ENCODE results near the gene SLC22A31. TPM values are rescaled to one million over a fixed set of nuclear protein-coding genes. Genes with fewer than 3 reads are reported as not detected.

Gene SLC22A31
- total and polyA plus RNA-seq, 2 experiments from 2014 or later = 2.1 to 13.8 TPM

DNA sequence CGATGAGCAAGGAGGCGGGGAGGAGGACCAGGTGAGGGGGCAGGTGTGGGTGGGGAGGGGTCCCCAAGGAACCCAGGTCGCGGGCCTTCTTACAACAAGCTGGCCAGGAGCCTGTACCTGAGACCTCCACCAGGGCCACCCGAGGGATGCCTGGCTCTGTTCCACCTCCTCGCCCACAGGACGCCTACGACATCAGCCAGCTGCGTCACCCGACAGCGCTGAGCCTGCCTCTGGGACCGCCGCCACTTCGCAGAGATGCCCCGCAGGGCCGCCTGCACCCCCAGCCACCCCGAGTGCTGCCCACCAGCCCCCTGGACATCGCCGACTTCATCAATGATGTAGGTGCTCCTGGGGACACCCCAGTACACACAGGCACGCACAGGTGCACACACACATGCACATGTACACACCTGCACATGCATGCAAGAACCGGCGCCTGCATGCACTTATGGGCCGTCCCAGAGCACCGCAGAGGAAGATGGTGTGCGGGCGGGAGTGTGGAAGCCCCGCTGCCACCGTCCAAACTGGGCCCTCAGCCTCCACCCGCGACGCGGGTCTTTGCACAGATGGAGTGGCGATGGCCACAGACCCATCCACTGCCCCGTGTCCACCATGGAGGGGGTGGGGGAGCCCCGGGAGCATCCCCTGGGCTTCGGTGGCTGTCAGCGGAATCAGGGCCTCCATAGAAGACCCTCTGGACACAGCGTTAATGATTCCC is 6.6 kb downstream of the SLC22A31 start:
- H3K9me3 Mint-ChIP-seq = peaks cover 5% of the 10 kb centered on the region; the same call in 1 of the 3 replicates
- H3K27ac Mint-ChIP-seq = no peak overlapping the region
- Histone ChIP-seq H3K79me2 (replicated peaks; ENCODE audit: insufficient read depth) (no peaks in the 10 kb centered on the region), H3K4me1 (ENCODE audit: insufficient read depth) (no peaks in the 10 kb centered on the region), H4K20me1 (replicated peaks; ENCODE audit: insufficient read depth) (no peaks in the 10 kb centered on the region), H3K4me2 (peak overlapping the region; percentile 82), H3K36me3 (ENCODE audit: insufficient read depth) (no peaks in the 10 kb centered on the region), H2AFZ (no peak overlapping the region), H3F3A (replicated peaks; ENCODE audit: low read depth) (no peaks in the 10 kb centered on the region), H3K4me3 (peak overlapping the region; percentile 52), H3K9me2 (ENCODE audit: insufficient read depth) (no peaks in the 10 kb centered on the region), H3K27me3 (ENCODE audit: insufficient read depth) (no peaks in the 10 kb centered on the region), H3K27ac (ENCODE audit: low read depth) (no peak overlapping the region)
- TF ChIP-seq, protein P1, sequence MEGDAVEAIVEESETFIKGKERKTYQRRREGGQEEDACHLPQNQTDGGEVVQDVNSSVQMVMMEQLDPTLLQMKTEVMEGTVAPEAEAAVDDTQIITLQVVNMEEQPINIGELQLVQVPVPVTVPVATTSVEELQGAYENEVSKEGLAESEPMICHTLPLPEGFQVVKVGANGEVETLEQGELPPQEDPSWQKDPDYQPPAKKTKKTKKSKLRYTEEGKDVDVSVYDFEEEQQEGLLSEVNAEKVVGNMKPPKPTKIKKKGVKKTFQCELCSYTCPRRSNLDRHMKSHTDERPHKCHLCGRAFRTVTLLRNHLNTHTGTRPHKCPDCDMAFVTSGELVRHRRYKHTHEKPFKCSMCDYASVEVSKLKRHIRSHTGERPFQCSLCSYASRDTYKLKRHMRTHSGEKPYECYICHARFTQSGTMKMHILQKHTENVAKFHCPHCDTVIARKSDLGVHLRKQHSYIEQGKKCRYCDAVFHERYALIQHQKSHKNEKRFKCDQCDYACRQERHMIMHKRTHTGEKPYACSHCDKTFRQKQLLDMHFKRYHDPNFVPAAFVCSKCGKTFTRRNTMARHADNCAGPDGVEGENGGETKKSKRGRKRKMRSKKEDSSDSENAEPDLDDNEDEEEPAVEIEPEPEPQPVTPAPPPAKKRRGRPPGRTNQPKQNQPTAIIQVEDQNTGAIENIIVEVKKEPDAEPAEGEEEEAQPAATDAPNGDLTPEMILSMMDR (conservative IDR thresholded peaks at IDR 0.05; ENCODE audit: low read depth in 2 of 2) = no peak
- DNase-seq (ENCODE audit: low spot score) (peak; percentile 61), ATAC-seq (peak; percentile 21)
- H3K27me3 Mint-ChIP-seq (ENCODE audit: insufficient read depth, low read depth, poor library complexity) = peaks cover 17% of the 10 kb centered on the region
- no peaks in the 10 kb centered on the region for H3K4me1 Mint-ChIP-seq
- H3K36me3 Mint-ChIP-seq (ENCODE audit: low read depth) = no peaks in the 10 kb centered on the region
- H3K4me3 Mint-ChIP-seq = peak overlapping the region; percentile 42; the same call in 1 of the 3 replicates

DNA sequence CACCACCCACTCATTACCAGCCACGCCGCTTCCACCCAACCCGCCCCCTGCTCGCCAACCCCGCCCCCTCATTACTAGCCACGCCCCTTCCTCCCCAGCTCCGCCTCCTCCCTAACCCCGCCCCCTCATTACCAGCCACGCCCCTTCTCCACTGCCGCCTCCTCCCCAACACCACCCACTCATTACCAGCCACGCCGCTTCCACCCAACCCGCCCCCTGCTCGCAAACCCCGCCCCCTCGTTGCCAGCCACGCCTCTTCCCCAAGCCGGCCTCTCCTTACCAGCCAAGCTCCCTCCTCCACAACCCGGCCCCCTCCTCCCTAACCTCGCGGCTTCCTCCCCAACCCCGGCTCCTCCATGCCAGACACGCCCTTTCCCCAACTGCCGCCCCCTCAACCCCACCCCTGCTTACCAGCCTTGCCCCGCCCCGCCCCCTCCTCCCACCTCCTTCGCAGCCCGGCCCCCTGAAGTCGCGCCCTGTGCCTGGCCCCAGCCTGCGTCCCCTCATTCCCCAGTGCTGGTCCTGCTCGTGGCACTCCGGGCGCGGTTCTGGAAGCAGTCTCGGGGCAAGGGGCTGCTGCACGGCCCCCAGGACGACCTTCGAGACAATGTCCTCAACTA is 7.3 kb downstream of the SLC22A31 start:
- Histone ChIP-seq H3F3A (replicated peaks; ENCODE audit: low read depth) (no peaks in the 10 kb centered on the region), H3K4me3 (peak overlapping the region; percentile 52), H3K36me3 (ENCODE audit: insufficient read depth) (no peaks in the 10 kb centered on the region), H4K20me1 (replicated peaks; ENCODE audit: insufficient read depth) (no peaks in the 10 kb centered on the region), H3K79me2 (replicated peaks; ENCODE audit: insufficient read depth) (no peaks in the 10 kb centered on the region), H3K4me2 (peak overlapping the region; percentile 82), H3K4me1 (ENCODE audit: insufficient read depth) (no peaks in the 10 kb centered on the region), H3K9me2 (ENCODE audit: insufficient read depth) (no peaks in the 10 kb centered on the region), H3K27ac (ENCODE audit: low read depth) (no peak overlapping the region), H3K27me3 (ENCODE audit: insufficient read depth) (no peaks in the 10 kb centered on the region), H2AFZ (no peak overlapping the region)
- DNase-seq (ENCODE audit: low spot score) (peak; percentile 94), ATAC-seq (peak; percentile 60)
- Mint-ChIP-seq H3K4me1 (no peaks in the 10 kb centered on the region), H3K9me3 (peaks cover 5% of the 10 kb centered on the region; the same call in 1 of the 3 replicates), H3K27ac (no peak overlapping the region), H3K4me3 (peak overlapping the region; percentile 42; the same call in 1 of the 3 replicates), H3K36me3 (ENCODE audit: low read depth) (no peaks in the 10 kb centered on the region), H3K27me3 (ENCODE audit: insufficient read depth, low read depth, poor library complexity) (peaks cover 17% of the 10 kb centered on the region)
- TF ChIP-seq JUNB (IDR thresholded peaks at IDR 0.05; ENCODE audit: unreplicated experiment) = no peak
- TF ChIP-seq EZH2 (IDR thresholded peaks at IDR 0.05; ENCODE audit: low read depth, unreplicated experiment) = no peak
- TF ChIP-seq, protein P1 (conservative IDR thresholded peaks at IDR 0.05; ENCODE audit: low read depth in 2 of 2) = no peak
- no peak for TF ChIP-seq NANOG (IDR thresholded peaks at IDR 0.05; ENCODE audit: borderline replicate concordance)
- TF ChIP-seq CREB1 (CRISPR knock-in tag; IDR thresholded peaks at IDR 0.05; ENCODE audit: low read depth) = no peak
- TF ChIP-seq, protein P2, sequence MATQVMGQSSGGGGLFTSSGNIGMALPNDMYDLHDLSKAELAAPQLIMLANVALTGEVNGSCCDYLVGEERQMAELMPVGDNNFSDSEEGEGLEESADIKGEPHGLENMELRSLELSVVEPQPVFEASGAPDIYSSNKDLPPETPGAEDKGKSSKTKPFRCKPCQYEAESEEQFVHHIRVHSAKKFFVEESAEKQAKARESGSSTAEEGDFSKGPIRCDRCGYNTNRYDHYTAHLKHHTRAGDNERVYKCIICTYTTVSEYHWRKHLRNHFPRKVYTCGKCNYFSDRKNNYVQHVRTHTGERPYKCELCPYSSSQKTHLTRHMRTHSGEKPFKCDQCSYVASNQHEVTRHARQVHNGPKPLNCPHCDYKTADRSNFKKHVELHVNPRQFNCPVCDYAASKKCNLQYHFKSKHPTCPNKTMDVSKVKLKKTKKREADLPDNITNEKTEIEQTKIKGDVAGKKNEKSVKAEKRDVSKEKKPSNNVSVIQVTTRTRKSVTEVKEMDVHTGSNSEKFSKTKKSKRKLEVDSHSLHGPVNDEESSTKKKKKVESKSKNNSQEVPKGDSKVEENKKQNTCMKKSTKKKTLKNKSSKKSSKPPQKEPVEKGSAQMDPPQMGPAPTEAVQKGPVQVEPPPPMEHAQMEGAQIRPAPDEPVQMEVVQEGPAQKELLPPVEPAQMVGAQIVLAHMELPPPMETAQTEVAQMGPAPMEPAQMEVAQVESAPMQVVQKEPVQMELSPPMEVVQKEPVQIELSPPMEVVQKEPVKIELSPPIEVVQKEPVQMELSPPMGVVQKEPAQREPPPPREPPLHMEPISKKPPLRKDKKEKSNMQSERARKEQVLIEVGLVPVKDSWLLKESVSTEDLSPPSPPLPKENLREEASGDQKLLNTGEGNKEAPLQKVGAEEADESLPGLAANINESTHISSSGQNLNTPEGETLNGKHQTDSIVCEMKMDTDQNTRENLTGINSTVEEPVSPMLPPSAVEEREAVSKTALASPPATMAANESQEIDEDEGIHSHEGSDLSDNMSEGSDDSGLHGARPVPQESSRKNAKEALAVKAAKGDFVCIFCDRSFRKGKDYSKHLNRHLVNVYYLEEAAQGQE (IDR thresholded peaks at IDR 0.05; ENCODE audit: unreplicated experiment) = no peak
- TF ChIP-seq POLR2AphosphoS5 (IDR thresholded peaks at IDR 0.05; ENCODE audit: low read depth) = no peak; the same call in 1 of the 2 replicates
- TF ChIP-seq EZH2phosphoT487 (IDR thresholded peaks at IDR 0.05; ENCODE audit: unreplicated experiment) = no peak

Measured in GM23338 (cell line).